PC-9 (cell line): ENCODE measurements around the gene MED13L. TPM values are rescaled to one million over a fixed set of nuclear protein-coding genes. Genes with fewer than 3 reads are reported as not detected.

ENCODE experiments used
- BruUV-seq: library from RNA; stranded (reverse); fragments of 400-500 nt; replicated peaks from 2 replicates; lab custom pipeline; 2021; lab: Mats Ljungman, UMichigan
- CTCF ChIA-PET: fragments of 300-600 bp; sonication (Branson Sonifier 250); formaldehyde crosslinking; loops from one replicate; lab custom pipeline; 2022; ENCODE audit warnings: antibody characterized with exemption; lab: Charles Lee
- POLR2A ChIA-PET: fragments of 300-600 bp; sonication (Branson Sonifier 250); formaldehyde crosslinking; loops from one replicate; lab custom pipeline; 2022; ENCODE audit warnings: antibody characterized with exemption; ENCODE audit not compliant: unreplicated experiment; lab: Charles Lee
- DNase-seq, 2 experiments: peaks; one replicate each; pipeline versions ENCODE4 v3.0.0 to v3.0.0-alpha.2; 2015 to 2022; ENCODE audit warnings: mixed read lengths in 1 of 2
- H2AFZ ChIP-seq: fragments of 200-600 bp; sonication (generic); 2 replicates; pipeline ENCODE4 v1.8.1; 2017; ENCODE audit warnings: antibody characterized with exemption
- H3F3A ChIP-seq: fragments of 200-600 bp; sonication (generic); 2 replicates; pipeline ENCODE4 v1.8.1; 2017; ENCODE audit warnings: antibody characterized with exemption, mild to moderate bottlenecking, low read depth; ENCODE audit not compliant: insufficient read depth
- H3K27ac ChIP-seq: fragments of 200-600 bp; sonication (generic); 2 replicates; pipeline ENCODE4 v1.6.1; 2016; ENCODE audit warnings: mixed run types
- H3K27me3 ChIP-seq: fragments of 200-600 bp; sonication (generic); 2 replicates; pipeline ENCODE4 v1.6.1; 2016; ENCODE audit warnings: low read depth, mixed run types; ENCODE audit not compliant: insufficient read depth
- H3K36me3 ChIP-seq: fragments of 200-600 bp; sonication (generic); 2 replicates; pipeline ENCODE4 v1.6.1; 2016; ENCODE audit warnings: low read depth, mixed run types
- H3K4me1 ChIP-seq: fragments of 200-600 bp; sonication (generic); replicated peaks from 2 replicates; pipeline ENCODE4 v1.6.1; 2016; ENCODE audit warnings: mixed run types; ENCODE audit not compliant: insufficient read depth
- H3K4me2 ChIP-seq: fragments of 200-600 bp; sonication (generic); 2 replicates; pipeline ENCODE4 v1.6.1; 2017; ENCODE audit warnings: mixed run types
- H3K4me3 ChIP-seq: fragments of 200-600 bp; sonication (generic); 2 replicates; pipeline ENCODE4 v1.6.1; 2016; ENCODE audit warnings: mixed run types
- H3K79me2 ChIP-seq: fragments of 200-600 bp; sonication (generic); 2 replicates; pipeline ENCODE4 v1.6.1; 2017; ENCODE audit warnings: low read depth, mixed run types
- H3K9me2 ChIP-seq: fragments of 200-600 bp; sonication (generic); 2 replicates; pipeline ENCODE4 v1.8.1; 2017; ENCODE audit warnings: mild to moderate bottlenecking; ENCODE audit not compliant: insufficient read depth
- H3K9me3 ChIP-seq: fragments of 200-600 bp; sonication (generic); 2 replicates; pipeline ENCODE4 v1.8.1; 2016; ENCODE audit warnings: low read depth; ENCODE audit not compliant: insufficient read depth
- H4K20me1 ChIP-seq: fragments of 200-600 bp; sonication (generic); 2 replicates; pipeline ENCODE4 v1.8.1; 2017; ENCODE audit not compliant: insufficient read depth
- CTCF ChIP-seq: fragments of 200-600 bp; sonication (generic); conservative IDR thresholded peaks from 2 replicates; pipeline ENCODE4 v1.6.1; 2017; ENCODE audit warnings: mixed run types, antibody characterized with exemption, mild to moderate bottlenecking, moderate library complexity
- EZH2 ChIP-seq: fragments of 200-600 bp; sonication (generic); IDR thresholded peaks from 2 replicates; pipeline ENCODE4 v1.8.0; 2017; ENCODE audit warnings: antibody characterized with exemption, low read depth
- intact Hi-C: fragments of 100-400 bp; cut with micrococcal nuclease; formaldehyde crosslinking; loops from one replicate; pipeline ENCODE4 v1.10.0; 2022; ENCODE audit not compliant: unreplicated experiment
- total RNA-seq: library from RNA; stranded (reverse); gene quantifications from 2 replicates; pipeline ENCODE4 v1.2.3, GENCODE V29; 2021

The MED13L gene
- total RNA-seq, 1 experiment from 2014 or later = 89.5 TPM

- intact Hi-C loops = loop anchor here (2.0 to 10.0 kb wide), 3 partner anchors 133 to 556 kb away; no protein-coding TSS in a partner anchor
- peaks cover 38% of the 10 kb centered on the region for H4K20me1 ChIP-seq
These were observed 135.7 kb downstream of the MED13L start for GRCh38 chr12:116141833-116142162.

DNA sequence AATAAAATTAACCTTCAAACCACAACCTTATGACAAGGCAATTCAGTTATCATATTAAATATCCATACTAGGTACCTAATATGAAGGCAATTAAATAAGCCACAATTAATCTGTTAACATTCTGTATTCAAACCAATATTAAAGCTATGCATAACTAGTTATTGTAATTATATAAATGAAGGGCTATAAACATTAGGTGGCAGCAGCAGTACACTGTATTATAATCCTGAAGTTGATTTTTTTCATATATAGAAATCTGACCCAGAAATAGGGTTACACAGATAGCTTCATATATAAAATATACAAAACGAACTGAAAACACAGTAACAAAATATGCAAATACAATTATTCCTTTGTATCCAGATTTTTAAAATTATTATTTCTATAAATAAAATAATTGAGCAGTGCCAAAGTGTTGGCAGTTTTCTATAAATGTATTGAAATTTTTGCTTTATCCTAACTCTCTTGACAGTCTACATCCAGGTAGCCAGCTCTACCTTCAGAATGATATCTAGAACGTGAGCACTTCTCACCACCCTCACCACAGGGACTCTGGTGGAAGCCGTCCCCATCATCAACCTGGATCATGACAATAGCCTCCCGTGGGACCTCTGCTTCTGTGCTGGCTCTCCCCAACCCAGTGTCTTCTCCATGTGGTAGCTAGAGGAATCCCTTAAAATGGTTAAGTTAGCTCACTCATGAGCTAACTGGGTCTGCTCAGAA, 136.2 kb downstream of the MED13L start:
- peaks cover 4% of the 10 kb centered on the region for H3K9me3 ChIP-seq
- no peak overlapping the region for H3K4me2 ChIP-seq
- CTCF ChIA-PET = interaction anchor here (0.6 to 0.8 kb wide), 4 partner anchors 95 to 458 kb away, joined by 3 to 6 read pairs (median 4); no protein-coding TSS in a partner anchor
- H3K4me1 ChIP-seq = peaks cover 23% of the 10 kb centered on the region
- peaks cover 33% of the 10 kb centered on the region for H4K20me1 ChIP-seq
- POLR2A ChIA-PET = interaction anchor here (0.6 kb wide), 1 partner anchor 814 kb away, joined by 3 read pairs; no protein-coding TSS in a partner anchor
- TF ChIP-seq CTCF = peak; percentile 52; the same call in 1 of the 2 replicates
- no peak for TF ChIP-seq EZH2
- H3K27ac ChIP-seq = no peak overlapping the region
- no peaks in the 10 kb centered on the region for H3K36me3 ChIP-seq
- DNase-seq = no peak
- no peaks in the 10 kb centered on the region for H3K9me2 ChIP-seq
- intact Hi-C loops = loop anchor here (5.0 to 10.0 kb wide), 2 partner anchors 454 to 556 kb away; no protein-coding TSS in a partner anchor
- H2AFZ ChIP-seq = no peak overlapping the region
- peaks cover 28% of the 10 kb centered on the region for H3F3A ChIP-seq
- BruUV-seq = no TSS peak
- no peaks in the 10 kb centered on the region for H3K27me3 ChIP-seq
- H3K4me3 ChIP-seq = no peak overlapping the region
- peaks cover 95% of the 10 kb centered on the region for H3K79me2 ChIP-seq

More at GRCh38 chr12:116141833-116142162, 135.7 kb downstream of the MED13L start:
- no peak for DNase-seq
- peaks cover 95% of the 10 kb centered on the region for H3K79me2 ChIP-seq
- no TSS peak for BruUV-seq
- H2AFZ ChIP-seq = no peak overlapping the region
- TF ChIP-seq CTCF (no peak), EZH2 (no peak)
- no peak overlapping the region for H3K4me3 ChIP-seq
- H3K36me3 ChIP-seq = no peaks in the 10 kb centered on the region
- POLR2A ChIA-PET = no interaction called here
- H3K27me3 ChIP-seq = no peaks in the 10 kb centered on the region
- H3K27ac ChIP-seq = 0 out of 2 replicates have a peak overlapping the region, but pooled peaks have one; percentile 81
- H3K9me3 ChIP-seq = no peaks in the 10 kb centered on the region; the same call in none of the 2 replicates
- H3K4me2 ChIP-seq = no peak overlapping the region
- CTCF ChIA-PET = interaction anchor here (0.8 kb wide), 1 partner anchor 94 kb away, joined by 3 read pairs; no protein-coding TSS in a partner anchor
- peaks cover 23% of the 10 kb centered on the region for H3K4me1 ChIP-seq
- H3F3A ChIP-seq = peaks cover 26% of the 10 kb centered on the region
- no peaks in the 10 kb centered on the region for H3K9me2 ChIP-seq

- Histone ChIP-seq H2AFZ (no peak overlapping the region), H3K27ac (no peak overlapping the region), H3F3A (peaks cover 33% of the 10 kb centered on the region), H3K9me2 (no peaks in the 10 kb centered on the region), H3K36me3 (no peaks in the 10 kb centered on the region), H4K20me1 (peaks cover 33% of the 10 kb centered on the region), H3K79me2 (peaks cover 95% of the 10 kb centered on the region), H3K27me3 (no peaks in the 10 kb centered on the region), H3K4me1 (peaks cover 25% of the 10 kb centered on the region), H3K4me3 (no peak overlapping the region), H3K9me3 (peaks cover 4% of the 10 kb centered on the region; the same call in 1 of the 2 replicates), H3K4me2 (no peak overlapping the region)
- ChIA-PET CTCF (interaction anchor here (0.5 to 0.7 kb wide), 4 partner anchors 124 to 458 kb away, joined by 3 to 6 read pairs (median 4); no protein-coding TSS in a partner anchor), POLR2A (interaction anchor here (0.6 kb wide), 1 partner anchor 815 kb away, joined by 3 read pairs; no protein-coding TSS in a partner anchor)
- TF ChIP-seq CTCF (no peak), EZH2 (no peak)
- DNase-seq = no peak
- intact Hi-C loops = loop anchor here (5.0 to 10.0 kb wide), 2 partner anchors 454 to 557 kb away; no protein-coding TSS in a partner anchor
- no TSS peak for BruUV-seq
These were observed 137.0 kb downstream of the MED13L start for GRCh38 chr12:116140529-116140928.
